Measurements from ENCODE around the gene PTN.

Gene PTN

DNA sequence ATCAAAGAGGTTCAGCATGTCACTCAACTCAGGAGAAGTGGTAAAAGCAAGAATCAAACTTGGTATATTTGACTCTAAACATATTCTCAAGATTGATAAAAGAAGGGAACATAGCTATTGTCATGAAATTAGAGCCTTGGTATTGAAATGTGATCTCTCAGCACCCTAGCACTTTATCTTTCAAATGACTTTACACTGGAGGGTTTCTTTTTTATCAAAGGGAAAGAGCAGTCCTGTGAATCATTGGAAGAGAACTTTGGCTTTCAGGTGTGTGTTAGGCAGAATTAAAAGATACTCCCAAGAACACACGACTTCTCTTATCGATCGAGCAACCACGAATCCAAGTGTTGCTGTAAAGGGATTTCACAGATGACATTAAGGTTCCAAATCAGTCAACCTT, 54.4 kb downstream of the PTN start:
- Histone ChIP-seq H2AFZ (ENCODE audit: low read depth, low read length) (no peak overlapping the region), H3K4me3 (ENCODE audit: low read depth in 1 of 2, low read length in 2 of 2) (no peak overlapping the region), H3K4me2 (ENCODE audit: insufficient read depth, low read length) (no peak overlapping the region), H3K79me2 (ENCODE audit: insufficient read depth, low read length) (no peaks in the 10 kb centered on the region), H3K36me3 (ENCODE audit: insufficient read depth, low read length) (no peaks in the 10 kb centered on the region), H3K9me3 (ENCODE audit: insufficient read depth, low read length, severe bottlenecking) (no peaks in the 10 kb centered on the region), H3K4me1 (ENCODE audit: insufficient read depth, low read length) (no peaks in the 10 kb centered on the region), H4K20me1 (ENCODE audit: insufficient read depth, low read length) (no peaks in the 10 kb centered on the region), H3K27me3 (ENCODE audit: insufficient read depth, low read length, poor library complexity) (no peaks in the 10 kb centered on the region), H3K27ac (ENCODE audit: low read length) (no peak overlapping the region), H3K9ac (ENCODE audit: low read depth, low read length) (no peak overlapping the region)
- no peak for DNase-seq
- TF ChIP-seq EZH2 (IDR thresholded peaks at IDR 0.05; ENCODE audit: borderline replicate concordance, low read depth, low read length, severe bottlenecking) = no peak
- TF ChIP-seq, protein P1, sequence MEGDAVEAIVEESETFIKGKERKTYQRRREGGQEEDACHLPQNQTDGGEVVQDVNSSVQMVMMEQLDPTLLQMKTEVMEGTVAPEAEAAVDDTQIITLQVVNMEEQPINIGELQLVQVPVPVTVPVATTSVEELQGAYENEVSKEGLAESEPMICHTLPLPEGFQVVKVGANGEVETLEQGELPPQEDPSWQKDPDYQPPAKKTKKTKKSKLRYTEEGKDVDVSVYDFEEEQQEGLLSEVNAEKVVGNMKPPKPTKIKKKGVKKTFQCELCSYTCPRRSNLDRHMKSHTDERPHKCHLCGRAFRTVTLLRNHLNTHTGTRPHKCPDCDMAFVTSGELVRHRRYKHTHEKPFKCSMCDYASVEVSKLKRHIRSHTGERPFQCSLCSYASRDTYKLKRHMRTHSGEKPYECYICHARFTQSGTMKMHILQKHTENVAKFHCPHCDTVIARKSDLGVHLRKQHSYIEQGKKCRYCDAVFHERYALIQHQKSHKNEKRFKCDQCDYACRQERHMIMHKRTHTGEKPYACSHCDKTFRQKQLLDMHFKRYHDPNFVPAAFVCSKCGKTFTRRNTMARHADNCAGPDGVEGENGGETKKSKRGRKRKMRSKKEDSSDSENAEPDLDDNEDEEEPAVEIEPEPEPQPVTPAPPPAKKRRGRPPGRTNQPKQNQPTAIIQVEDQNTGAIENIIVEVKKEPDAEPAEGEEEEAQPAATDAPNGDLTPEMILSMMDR (IDR thresholded peaks at IDR 0.05; ENCODE audit: borderline replicate concordance, extremely low read depth, low read length, poor library complexity, severe bottlenecking) = no peak
- no peak for ATAC-seq (ENCODE audit: insufficient read depth, low read depth)

DNA sequence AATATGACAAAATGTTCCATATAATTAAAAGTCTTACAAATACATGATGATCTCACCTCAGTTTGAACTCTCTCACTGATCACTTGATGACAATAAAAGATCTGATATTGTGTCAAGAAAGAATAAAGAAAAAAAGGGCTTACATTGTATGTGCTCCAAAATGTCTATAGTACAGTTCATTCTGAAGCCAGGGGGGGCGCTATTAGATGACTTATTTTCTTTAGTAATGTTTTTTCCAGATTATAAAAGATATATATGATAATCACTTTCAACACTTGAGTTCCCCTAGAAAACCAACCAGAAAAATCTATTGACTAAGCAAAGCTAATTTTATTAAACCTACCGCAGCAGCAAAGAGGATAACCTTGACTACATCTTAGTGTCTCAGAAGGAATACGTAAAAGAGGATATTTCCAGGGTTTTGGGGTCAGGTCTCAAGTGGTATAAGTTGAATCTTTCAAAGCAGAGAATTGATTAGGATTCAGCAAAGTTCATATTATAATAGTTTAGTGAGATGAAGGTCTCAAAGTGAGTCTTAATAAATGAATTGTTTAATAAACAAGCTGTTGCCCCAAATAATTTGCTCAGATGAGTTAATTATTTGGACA, 55.8 kb downstream of the PTN start:
- no peak for DNase-seq
- Histone ChIP-seq H3K9ac (ENCODE audit: low read depth, low read length) (no peak overlapping the region), H2AFZ (ENCODE audit: low read depth, low read length) (no peak overlapping the region), H3K36me3 (ENCODE audit: insufficient read depth, low read length) (no peaks in the 10 kb centered on the region), H3K4me3 (ENCODE audit: low read depth in 1 of 2, low read length in 2 of 2) (no peak overlapping the region), H3K27ac (ENCODE audit: low read length) (no peak overlapping the region), H3K4me2 (ENCODE audit: insufficient read depth, low read length) (no peak overlapping the region), H3K79me2 (ENCODE audit: insufficient read depth, low read length) (no peaks in the 10 kb centered on the region), H3K27me3 (ENCODE audit: insufficient read depth, low read length, poor library complexity) (no peaks in the 10 kb centered on the region), H3K9me3 (ENCODE audit: insufficient read depth, low read length, severe bottlenecking) (no peaks in the 10 kb centered on the region), H3K4me1 (ENCODE audit: insufficient read depth, low read length) (no peaks in the 10 kb centered on the region), H4K20me1 (ENCODE audit: insufficient read depth, low read length) (no peaks in the 10 kb centered on the region)
- ATAC-seq (ENCODE audit: insufficient read depth, low read depth) = no peak
- no peak for TF ChIP-seq EZH2 (IDR thresholded peaks at IDR 0.05; ENCODE audit: borderline replicate concordance, low read depth, low read length, severe bottlenecking)
- TF ChIP-seq, protein P1 (IDR thresholded peaks at IDR 0.05; ENCODE audit: borderline replicate concordance, extremely low read depth, low read length, poor library complexity, severe bottlenecking) = peak; percentile 26

DNA sequence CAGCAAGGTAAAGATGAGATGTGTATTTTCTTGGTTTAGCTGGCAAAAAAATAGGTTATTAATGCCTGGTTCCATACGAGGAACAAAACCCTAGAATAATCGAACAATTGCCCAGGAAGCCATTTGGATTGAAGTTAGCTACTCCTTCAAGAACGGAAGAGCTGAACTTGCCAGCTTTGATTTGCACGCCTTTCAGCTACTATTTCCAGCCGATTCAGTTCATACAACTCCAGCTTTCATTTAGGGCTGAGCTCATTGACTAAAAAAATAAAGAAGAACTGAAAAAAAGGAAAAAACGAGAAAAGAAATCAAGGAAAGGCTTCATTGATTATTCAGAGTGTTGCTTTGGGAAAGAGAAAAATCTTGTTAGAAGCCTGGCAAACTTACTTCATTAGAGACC, 60.4 kb downstream of the PTN start:
- Histone ChIP-seq H3K36me3 (ENCODE audit: insufficient read depth, low read length) (no peaks in the 10 kb centered on the region), H3K4me2 (ENCODE audit: insufficient read depth, low read length) (no peak overlapping the region), H3K9me3 (ENCODE audit: insufficient read depth, low read length, severe bottlenecking) (no peaks in the 10 kb centered on the region), H3K27me3 (ENCODE audit: insufficient read depth, low read length, poor library complexity) (no peaks in the 10 kb centered on the region), H3K4me3 (ENCODE audit: low read depth in 1 of 2, low read length in 2 of 2) (no peak overlapping the region), H3K79me2 (ENCODE audit: insufficient read depth, low read length) (no peaks in the 10 kb centered on the region), H4K20me1 (ENCODE audit: insufficient read depth, low read length) (no peaks in the 10 kb centered on the region), H3K4me1 (ENCODE audit: insufficient read depth, low read length) (no peaks in the 10 kb centered on the region), H3K9ac (ENCODE audit: low read depth, low read length) (no peak overlapping the region), H2AFZ (ENCODE audit: low read depth, low read length) (no peak overlapping the region), H3K27ac (ENCODE audit: low read length) (no peak overlapping the region)
- DNase-seq (no peak), ATAC-seq (ENCODE audit: insufficient read depth, low read depth) (no peak)
- no peak for TF ChIP-seq EZH2 (IDR thresholded peaks at IDR 0.05; ENCODE audit: borderline replicate concordance, low read depth, low read length, severe bottlenecking)
- TF ChIP-seq, protein P1 (IDR thresholded peaks at IDR 0.05; ENCODE audit: borderline replicate concordance, extremely low read depth, low read length, poor library complexity, severe bottlenecking) = no peak

Measured in DND-41 (cell line).